ENCODE data around the gene IL22RA1. TPM values are rescaled to one million over a fixed set of nuclear protein-coding genes. Genes with fewer than 3 reads are reported as not detected.

Gene IL22RA1
- total RNA-seq, 4 donors from 2014 or later, result 34.7 to 53.1 (median 45.9) TPM

DNA sequence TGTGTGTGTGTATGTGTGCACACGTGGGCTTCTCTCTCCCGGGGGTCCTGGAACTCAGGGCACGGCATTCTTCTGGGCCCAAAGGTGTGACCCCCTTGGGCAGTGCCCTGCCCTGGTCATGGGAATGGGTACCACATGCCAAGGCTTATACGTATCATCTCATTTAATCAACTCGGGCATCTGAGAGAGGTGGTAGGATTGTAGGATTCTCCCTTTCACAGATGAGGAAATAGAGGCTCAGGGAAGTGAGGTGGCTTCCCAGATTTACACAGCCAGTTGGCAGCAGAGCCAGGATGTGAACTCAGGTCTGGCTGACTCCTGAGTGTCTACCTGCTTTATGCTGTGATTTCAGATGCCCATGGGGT lies 46.2 kb downstream of the IL22RA1 start:
- H3K4me3 ChIP-seq (ENCODE audit: low read depth, poor library complexity, severe bottlenecking), result no peak overlapping the region
- DNase-seq (ENCODE audit: low spot score in 2 of 2), result no peak
- TF ChIP-seq, protein P1, sequence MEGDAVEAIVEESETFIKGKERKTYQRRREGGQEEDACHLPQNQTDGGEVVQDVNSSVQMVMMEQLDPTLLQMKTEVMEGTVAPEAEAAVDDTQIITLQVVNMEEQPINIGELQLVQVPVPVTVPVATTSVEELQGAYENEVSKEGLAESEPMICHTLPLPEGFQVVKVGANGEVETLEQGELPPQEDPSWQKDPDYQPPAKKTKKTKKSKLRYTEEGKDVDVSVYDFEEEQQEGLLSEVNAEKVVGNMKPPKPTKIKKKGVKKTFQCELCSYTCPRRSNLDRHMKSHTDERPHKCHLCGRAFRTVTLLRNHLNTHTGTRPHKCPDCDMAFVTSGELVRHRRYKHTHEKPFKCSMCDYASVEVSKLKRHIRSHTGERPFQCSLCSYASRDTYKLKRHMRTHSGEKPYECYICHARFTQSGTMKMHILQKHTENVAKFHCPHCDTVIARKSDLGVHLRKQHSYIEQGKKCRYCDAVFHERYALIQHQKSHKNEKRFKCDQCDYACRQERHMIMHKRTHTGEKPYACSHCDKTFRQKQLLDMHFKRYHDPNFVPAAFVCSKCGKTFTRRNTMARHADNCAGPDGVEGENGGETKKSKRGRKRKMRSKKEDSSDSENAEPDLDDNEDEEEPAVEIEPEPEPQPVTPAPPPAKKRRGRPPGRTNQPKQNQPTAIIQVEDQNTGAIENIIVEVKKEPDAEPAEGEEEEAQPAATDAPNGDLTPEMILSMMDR (IDR thresholded peaks at IDR 0.05), result no peak
- TF ChIP-seq POLR2A (IDR thresholded peaks at IDR 0.05), result no peak
- intact Hi-C loops (cut with DNase I; ENCODE audit: low total_unique reads), result no loop called here
- WGBS, 2 donors, result 86 to 87% methylated on average over 5 of the region's 5 CpGs

DNA sequence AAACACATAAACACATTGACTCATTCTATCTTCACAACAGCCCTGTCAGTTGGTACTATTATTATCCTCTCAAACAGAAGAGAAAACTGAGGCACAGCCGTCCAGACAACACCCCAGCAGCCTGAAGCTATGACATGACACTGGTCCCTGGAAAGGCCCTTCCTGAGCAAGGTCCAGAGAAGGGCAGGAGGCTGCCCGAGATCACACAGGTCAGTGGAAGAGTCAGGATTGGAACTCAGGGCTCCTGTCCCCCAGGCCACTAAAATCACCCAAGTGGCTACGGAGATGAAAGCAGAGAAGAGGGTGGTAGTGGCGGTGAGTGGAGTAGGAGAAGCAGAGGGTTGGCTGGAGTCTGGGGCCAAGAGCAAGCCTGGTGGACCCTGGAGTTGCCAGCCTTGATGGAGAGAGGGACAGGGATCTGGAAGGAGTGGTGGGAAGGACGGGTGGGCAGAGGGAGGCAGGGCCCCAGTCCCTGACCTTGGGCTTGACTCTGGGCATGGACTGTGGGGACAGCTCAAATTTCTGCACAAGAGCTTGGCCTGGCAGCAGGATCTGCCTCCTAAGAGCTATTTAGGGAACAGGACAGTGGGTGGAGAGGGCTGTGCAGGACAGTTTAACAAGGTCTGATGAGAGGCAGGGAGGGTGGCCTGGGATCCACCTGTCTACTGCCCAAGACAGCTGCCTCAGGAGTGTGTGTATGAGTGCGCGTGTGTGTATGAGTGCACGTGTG lies 46.8 kb downstream of the IL22RA1 start:
- intact Hi-C loops (cut with DNase I; ENCODE audit: low total_unique reads), result no loop called here
- no peak overlapping the region for H3K4me3 ChIP-seq (ENCODE audit: low read depth, poor library complexity, severe bottlenecking)
- TF ChIP-seq, protein P1 (IDR thresholded peaks at IDR 0.05), result no peak
- TF ChIP-seq POLR2A (IDR thresholded peaks at IDR 0.05), result no peak
- DNase-seq (ENCODE audit: low spot score in 2 of 2), result no peak
- WGBS, 2 donors, result 88 to 90% methylated on average over 8 of the region's 8 CpGs

DNA sequence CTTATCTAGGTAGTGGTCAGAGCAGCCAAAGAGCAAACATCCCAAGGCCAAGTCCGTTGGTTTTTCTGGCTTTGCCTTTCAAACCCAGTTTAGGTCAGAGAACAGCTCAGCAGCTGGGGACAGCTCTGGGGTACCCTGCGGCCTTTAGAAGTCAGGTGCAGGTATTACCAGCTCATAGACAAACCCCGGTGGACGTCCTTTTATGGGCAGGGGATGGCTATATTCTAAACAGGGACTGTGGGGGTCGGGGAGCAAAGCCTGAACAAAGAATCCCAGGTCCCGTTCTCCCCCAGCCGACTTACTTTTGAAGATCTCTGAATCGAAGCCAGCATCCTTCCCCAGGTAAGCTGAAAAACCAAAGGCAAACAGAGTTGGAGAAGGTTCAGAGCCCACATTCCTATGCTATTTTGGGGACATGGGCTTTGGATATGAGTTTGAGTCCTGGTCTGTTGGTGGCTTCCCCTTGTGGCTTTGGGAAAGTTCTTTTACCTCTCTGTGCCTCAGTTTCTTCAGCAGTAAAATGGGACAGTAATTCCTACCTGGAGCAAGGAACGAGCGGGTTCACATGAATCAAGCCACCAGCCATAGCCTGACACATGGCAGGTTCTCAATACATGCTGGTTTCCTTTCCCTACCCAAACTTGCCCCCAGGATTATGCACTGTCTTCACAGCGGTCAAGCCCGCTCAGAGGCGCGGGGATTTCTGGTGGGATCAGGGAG lies 47.6 kb downstream of the IL22RA1 start:
- intact Hi-C loops (cut with DNase I; ENCODE audit: low total_unique reads), result no loop called here
- 70 to 79% methylated on average over 14 of the region's 14 CpGs for WGBS, 2 donors
- DNase-seq (ENCODE audit: low spot score in 2 of 2), result no peak
- H3K4me3 ChIP-seq (ENCODE audit: low read depth, poor library complexity, severe bottlenecking), result no peak overlapping the region
- TF ChIP-seq, protein P1 (IDR thresholded peaks at IDR 0.05), result no peak
- no peak for TF ChIP-seq POLR2A (IDR thresholded peaks at IDR 0.05)

- intact Hi-C loops (cut with DNase I; ENCODE audit: low total_unique reads), result no loop called here
- no peak for TF ChIP-seq POLR2A (IDR thresholded peaks at IDR 0.05)
- TF ChIP-seq, protein P1 (IDR thresholded peaks at IDR 0.05), result no peak
- WGBS, 2 donors, result 89 to 93% methylated on average over 5 of the region's 5 CpGs
- DNase-seq (ENCODE audit: low spot score in 2 of 2), result no peak
- H3K4me3 ChIP-seq (ENCODE audit: low read depth, poor library complexity, severe bottlenecking), result no peak overlapping the region
These were observed 48.4 kb downstream of the IL22RA1 start for GRCh38 chr1:24094554-24094953.

- 79 to 85% methylated on average over 9 of the region's 9 CpGs for WGBS, 2 donors
- TF ChIP-seq POLR2A (IDR thresholded peaks at IDR 0.05), result no peak
- TF ChIP-seq, protein P1 (IDR thresholded peaks at IDR 0.05), result no peak
- no peak overlapping the region for H3K4me3 ChIP-seq (ENCODE audit: low read depth, poor library complexity, severe bottlenecking)
- intact Hi-C loops (cut with DNase I; ENCODE audit: low total_unique reads), result no loop called here
- no peak for DNase-seq (ENCODE audit: low spot score in 2 of 2)
These were observed 49.2 kb downstream of the IL22RA1 start for GRCh38 chr1:24093732-24094131.

All from lower leg skin (tissue), 4 donors.